SKM-1 (cell line): ENCODE data around the gene SH3TC2.
A peak's percentile ranks its signal among the peaks of the same experiment; 100 is the strongest.

ENCODE experiments used
- DNase-seq: peaks from one replicate; lab custom pipeline; 2025; ENCODE audit not compliant: unreplicated experiment; lab: John Stamatoyannopoulos, UW

SH3TC2 gene

DNA sequence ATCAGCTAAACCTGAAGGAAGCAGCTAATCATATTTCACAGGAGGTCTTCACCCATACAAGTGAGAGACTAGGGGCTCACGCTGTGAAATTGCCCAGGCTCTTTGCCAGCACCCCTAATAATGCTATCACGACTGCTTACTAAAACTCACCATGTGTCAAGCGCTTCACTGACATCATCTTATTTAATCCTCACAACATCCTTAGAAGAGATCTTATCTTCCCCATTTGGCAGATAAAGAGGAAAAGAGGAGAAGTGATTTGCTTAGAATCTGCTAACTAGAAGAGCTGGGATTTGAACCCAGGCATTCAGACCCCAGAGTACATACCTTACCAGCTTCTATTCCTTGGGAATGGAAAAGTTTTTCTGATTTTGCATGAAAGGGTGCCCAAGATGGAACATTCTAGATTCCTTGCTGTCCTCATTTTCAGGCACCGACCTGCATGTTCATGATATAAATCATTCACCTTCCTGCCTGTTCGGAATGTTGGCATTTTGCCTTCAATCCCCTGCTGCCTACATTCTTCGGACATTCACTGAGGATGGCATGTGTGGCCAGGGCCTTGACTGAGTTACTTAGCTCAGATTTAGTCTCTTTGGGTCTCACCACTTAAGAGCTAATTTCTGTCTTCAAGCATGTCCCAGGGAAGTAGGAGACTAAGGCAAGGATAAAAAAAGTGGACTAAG, 88.1 kb downstream of the SH3TC2 start:
- no peak for DNase-seq

DNA sequence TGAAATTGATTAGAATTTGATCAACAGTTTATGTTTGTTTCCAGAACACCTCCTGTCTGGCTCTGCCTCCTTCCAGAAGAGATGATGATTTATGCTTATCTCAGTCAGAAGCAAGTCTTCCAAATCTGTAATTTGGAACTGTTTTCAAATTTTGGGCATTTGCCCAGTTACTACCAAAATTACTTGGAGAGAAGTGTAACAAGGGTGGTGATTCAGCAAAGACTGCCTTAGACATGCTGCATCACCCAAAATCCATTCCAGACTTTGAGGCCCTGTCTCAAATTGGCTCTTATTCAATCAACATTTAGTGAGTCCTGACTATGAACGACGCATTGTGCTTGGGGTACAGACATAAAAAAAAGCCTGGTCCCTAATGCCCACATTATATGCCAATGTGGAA, 89.4 kb downstream of the SH3TC2 start:
- no peak for DNase-seq

- no peak for DNase-seq
Measured at GRCh38 chr5:148972974-148973374, 89.9 kb downstream of the SH3TC2 start.

DNA sequence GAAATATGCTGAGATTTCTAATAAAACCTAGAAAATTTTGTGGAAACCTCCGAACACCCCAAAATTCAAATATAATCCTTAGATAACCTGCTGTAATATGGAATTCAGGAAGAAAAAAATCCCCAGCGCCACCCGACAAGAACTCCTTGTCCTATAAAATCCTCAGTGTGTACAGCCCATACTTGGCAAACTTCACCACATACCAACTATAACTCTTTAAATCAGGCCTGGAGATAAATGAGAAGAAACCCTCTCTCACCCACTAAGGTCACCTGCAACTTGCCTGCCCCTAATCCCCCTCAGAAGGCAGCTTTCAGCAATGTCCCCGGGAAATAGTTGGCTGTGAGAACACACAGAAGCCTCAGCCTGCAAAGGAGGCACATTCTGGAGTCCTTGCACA, 90.5 kb downstream of the SH3TC2 start:
- no peak for DNase-seq

DNA sequence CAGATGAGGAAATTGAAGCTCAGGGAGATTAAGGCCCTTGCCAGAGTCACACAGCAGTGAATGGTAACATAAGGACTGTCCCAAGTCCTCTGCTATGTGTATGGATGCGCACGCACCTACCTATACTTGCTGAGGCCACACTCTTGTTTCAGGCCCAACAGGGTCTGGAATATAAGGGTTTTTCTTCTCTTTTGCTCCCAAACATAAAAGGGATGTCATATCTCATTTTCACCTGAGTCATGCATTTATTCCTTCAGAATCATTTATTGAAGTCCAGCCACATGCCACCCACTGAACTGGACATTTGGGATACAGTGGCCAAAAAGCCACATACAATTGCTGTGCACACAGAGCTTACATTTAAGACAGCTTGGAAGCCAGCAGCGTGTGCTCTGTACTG, 92.0 kb downstream of the SH3TC2 start:
- no peak for DNase-seq

DNA sequence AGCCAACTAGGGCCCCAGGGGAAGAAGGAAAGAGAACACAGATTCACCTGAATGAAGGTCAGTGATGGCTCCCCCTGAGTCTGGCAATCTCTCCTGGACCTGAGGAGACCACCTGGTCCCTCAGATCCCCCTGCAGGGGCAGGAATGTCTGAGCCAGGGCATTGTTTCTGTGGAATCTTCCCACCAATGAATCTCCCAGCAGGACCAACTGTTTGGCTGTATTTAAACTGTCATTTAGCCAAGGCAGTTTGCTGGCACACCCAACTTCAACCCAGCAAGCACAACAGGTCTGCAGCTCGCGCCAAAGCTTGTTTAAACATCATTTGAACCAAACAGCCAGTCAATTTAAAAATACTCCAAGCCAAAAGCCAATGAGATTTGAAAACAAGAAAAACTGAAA, 92.6 kb downstream of the SH3TC2 start:
- no peak for DNase-seq

GRCh38 chr5:148969291-148969690, 93.6 kb downstream of the SH3TC2 start:
- no peak for DNase-seq

DNA sequence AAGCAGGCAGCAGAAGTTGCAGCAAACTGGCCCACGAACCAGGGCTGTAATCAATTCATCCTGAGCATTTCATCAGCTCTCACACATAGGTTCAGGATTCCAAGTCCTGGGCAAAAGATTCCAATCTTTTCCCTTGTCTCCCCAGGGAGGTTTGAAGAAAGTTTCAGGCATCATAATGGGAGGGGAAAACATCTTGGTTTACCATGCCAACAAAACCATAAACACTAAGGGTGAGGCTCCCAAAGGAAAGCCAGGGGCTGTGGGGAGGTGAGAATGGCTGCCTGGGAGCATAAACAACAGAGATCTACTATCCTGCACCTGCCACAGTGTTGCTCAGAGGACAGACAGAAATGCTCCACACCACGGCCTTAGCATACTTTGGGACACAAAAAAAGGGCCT, 94.6 kb downstream of the SH3TC2 start:
- DNase-seq = no peak

GRCh38 chr5:148967783-148968182, 95.1 kb downstream of the SH3TC2 start:
- no peak for DNase-seq

GRCh38 chr5:148966938-148967337, 95.9 kb downstream of the SH3TC2 start:
- DNase-seq = no peak

GRCh38 chr5:148966348-148966747, 96.5 kb downstream of the SH3TC2 start:
- DNase-seq = no peak

DNA sequence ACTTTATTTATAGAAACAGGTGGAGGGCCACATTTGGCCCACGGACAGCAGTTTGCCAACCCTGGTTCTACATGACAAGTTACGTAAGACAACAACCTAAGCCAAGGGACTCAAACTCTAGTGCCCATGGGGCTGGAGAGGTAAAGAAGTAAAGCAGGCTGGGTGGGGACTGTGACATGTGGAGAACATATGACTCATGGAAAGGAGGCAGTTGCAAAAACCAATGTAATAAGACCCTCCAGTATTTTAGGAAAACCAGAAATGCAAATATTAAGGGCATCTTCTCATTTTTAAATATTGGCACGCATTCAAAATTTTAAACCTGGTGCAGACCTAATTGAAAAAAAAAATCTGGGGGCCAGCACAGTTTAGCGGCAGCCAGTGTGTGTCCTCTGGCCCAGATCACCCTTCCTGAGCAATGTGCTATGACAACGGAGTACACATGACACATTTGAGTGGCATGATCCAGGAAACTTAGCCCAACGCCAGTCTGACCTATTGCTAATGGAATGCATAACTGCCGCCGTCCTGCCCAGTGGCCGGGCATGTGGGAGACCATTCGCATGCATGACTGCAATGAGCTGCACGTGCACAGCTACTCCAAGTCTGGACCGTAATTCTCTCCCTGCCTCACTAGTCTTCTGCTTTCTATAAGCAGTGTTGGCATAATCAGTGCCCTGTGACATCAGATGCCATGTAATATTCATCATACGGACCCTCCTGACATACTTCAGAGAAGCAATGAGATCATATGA, 97.2 kb downstream of the SH3TC2 start:
- no peak for DNase-seq

GRCh38 chr5:148963664-148964063, 99.2 kb downstream of the SH3TC2 start:
- peak; percentile 73 for DNase-seq

DNA sequence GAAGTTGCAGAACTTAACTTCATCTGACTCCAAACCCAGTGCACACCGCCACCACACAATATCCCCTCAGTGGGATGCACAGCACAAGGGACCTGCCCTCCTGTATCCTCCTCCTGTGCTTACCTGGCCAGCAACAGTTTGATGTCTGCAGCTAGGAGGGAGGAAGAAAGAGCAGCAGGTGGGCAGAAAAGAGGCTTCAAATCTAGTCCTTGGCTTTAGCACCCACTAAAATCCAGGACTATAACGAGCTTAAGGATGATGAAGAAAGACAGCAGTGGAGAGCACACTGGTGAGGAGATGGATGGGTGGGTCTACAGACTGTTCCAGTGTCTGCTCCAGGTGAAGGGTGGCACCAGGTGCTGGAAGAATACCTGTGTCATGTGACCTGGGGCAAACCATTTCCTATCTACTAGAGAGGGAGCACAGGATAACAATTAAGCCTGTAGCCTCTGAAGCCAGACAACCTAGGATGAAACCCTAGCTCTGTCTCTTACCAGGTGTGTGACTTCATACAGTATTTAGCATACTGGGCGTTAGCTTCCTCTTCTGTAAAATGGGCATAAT, 100.0 kb downstream of the SH3TC2 start:
- DNase-seq = no peak

DNA sequence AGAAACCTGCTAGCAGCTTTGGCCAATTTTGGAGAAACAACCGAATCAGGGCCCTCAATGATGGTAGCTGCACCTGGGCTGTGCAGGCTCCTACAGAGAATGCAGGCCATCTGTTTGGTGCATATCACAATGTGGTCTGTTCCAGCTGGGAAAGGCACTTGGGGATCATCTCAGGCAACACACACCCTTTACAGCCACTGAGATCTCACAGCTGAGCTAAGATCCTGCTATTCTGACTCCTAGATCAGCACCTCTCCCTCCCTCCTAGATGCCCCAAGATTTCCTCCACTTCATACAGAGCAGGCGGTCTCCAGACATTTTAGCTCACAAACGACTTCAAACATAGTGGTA, 100.7 kb downstream of the SH3TC2 start:
- no peak for DNase-seq

DNA sequence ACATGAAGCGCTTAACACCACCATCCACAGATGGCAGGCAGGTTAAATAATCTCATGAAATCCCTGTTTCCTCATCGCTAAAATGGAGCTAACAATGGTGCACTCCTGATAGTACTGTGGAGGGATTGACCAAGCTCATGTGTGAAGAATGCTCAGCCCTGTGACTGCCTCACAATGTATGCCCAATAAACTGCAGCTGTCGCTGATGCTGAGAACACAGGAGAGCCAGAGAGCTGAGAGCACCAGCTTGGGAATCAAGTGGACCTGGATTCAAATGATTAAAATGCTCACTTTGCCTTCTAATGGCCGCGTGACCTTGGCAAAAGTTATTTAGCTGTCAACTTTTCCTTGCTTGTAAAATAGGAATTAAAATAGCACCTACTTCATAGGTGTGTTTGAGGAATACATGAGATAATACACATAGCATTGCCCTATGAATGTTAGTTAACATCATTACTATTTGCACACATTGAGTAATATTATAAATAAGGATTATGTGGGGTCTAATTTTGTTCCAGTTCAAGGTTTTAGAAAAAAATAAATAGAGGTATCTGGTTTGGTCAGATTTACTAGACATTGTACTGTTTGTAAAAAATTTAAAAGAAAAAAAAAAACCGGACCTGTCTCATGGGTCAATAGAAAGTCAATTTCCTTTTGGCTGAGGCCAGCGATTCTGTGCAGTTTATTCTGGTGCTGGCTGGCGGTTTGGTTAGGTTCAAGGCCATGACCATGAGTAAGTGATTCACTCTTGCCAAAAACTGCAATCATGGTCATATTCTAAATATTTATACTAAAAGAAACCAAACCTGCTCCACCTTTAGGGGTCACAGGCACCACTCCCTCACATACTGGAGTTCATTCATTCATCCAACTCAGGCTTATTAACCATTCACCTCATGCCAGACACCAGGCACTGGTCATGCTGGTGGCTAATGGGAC, 101.3 kb downstream of the SH3TC2 start:
- DNase-seq = no peak

- no peak for DNase-seq
Measured at GRCh38 chr5:148960070-148960769, 102.6 kb downstream of the SH3TC2 start.

GRCh38 chr5:148957591-148958202, 105.2 kb downstream of the SH3TC2 start:
- DNase-seq = peak; percentile 13

- no peak for DNase-seq
Measured at GRCh38 chr5:148956477-148957385, 106.1 kb downstream of the SH3TC2 start.
